Measurements from ENCODE around the gene MYRF.

Gene MYRF

GRCh38 chr11:61777234-61778090 lies 25.0 kb downstream of the MYRF start:
- no peak for TF ChIP-seq ZFX (IDR thresholded peaks at IDR 0.05; ENCODE audit: borderline replicate concordance)
- TF ChIP-seq, protein P1, sequence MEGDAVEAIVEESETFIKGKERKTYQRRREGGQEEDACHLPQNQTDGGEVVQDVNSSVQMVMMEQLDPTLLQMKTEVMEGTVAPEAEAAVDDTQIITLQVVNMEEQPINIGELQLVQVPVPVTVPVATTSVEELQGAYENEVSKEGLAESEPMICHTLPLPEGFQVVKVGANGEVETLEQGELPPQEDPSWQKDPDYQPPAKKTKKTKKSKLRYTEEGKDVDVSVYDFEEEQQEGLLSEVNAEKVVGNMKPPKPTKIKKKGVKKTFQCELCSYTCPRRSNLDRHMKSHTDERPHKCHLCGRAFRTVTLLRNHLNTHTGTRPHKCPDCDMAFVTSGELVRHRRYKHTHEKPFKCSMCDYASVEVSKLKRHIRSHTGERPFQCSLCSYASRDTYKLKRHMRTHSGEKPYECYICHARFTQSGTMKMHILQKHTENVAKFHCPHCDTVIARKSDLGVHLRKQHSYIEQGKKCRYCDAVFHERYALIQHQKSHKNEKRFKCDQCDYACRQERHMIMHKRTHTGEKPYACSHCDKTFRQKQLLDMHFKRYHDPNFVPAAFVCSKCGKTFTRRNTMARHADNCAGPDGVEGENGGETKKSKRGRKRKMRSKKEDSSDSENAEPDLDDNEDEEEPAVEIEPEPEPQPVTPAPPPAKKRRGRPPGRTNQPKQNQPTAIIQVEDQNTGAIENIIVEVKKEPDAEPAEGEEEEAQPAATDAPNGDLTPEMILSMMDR (IDR thresholded peaks at IDR 0.05) = no peak
- H3K27ac ChIP-seq = peak overlapping the region; percentile 65

- H3K27ac ChIP-seq = no peak overlapping the region
- TF ChIP-seq, protein P1 (IDR thresholded peaks at IDR 0.05) = no peak
- no peak for TF ChIP-seq ZFX (IDR thresholded peaks at IDR 0.05; ENCODE audit: borderline replicate concordance)
Observed at GRCh38 chr11:61778357-61778886, 26.0 kb downstream of the MYRF start.

DNA sequence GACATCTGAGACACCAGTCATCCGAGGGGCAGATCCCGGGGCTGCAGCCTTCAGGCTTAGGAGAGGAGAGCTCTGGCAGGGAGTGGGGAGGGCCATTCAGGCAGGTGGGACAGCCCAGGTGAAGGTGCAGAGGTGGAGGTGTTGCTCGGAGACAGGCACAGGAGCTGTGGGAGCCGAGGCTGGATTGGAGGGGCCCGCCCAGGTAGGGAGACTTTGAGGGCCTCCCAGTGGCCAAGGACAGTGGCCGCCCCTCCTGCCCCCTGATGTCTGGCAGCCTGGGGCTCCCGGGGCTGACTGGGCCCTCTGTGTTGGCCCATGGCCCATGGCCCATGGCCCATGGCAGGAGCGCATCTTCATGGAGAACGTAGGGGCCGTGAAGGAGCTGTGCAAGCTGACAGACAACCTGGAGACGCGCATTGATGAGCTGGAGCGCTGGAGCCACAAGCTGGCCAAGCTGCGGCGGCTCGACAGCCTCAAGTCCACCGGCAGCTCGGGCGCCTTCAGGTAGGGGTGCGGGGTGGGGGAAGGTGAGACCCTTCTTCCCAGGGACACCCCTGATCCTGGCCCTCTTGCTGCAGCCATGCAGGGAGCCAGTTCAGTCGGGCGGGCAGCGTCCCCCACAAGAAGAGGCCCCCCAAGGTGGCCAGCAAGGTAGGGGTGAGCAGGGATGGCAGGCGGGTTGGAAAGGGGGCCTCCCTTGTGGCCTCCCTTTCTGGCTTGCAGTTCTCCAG lies 26.6 kb downstream of the MYRF start:
- no peak overlapping the region for H3K27ac ChIP-seq
- TF ChIP-seq ZFX (IDR thresholded peaks at IDR 0.05; ENCODE audit: borderline replicate concordance) = no peak
- TF ChIP-seq, protein P1 (IDR thresholded peaks at IDR 0.05) = no peak

DNA sequence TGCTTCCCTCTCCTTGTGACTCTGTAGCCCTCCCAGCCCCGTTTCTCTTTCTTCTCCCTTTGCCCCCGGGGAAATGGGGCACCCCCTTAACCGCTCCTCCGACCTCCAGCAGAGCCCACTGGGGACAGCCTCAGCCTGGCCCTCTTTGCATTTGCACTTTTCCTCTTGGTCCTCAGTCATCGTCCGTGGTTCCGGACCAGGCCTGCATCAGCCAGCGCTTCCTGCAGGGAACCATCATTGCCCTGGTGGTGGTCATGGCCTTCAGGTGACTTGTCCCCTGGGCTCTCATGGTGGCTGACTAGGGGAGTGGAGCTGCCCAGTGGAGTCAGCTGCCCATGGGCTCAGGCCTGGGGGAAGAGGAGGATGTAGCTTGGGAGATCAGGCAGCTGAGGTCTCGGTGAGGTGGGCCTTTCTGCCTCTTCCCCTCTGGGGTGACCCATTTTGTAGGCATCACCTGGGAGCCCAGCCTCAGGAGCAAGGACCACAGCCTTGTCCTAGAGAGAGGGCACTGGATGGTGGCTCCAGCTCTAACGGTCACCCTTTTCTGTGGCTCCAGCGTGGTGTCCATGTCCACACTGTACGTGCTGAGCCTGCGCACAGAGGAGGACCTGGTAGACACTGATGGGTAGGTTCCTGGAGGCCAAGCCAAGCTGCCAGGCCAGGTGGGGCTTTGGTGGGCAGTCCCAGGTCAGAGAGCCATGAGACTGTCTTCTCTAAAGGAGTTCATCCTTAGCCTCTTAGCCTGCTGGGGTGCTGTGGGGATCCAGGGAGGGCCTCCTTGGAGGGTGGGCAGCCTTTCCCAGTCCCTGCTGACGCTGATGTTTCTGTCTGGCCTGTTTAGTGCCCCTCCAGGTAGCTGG lies 27.5 kb downstream of the MYRF start:
- no peak overlapping the region for H3K27ac ChIP-seq
- TF ChIP-seq ZFX (IDR thresholded peaks at IDR 0.05; ENCODE audit: borderline replicate concordance) = no peak
- TF ChIP-seq, protein P1 (IDR thresholded peaks at IDR 0.05) = no peak

GRCh38 chr11:61780581-61781162 lies 28.2 kb downstream of the MYRF start:
- no peak overlapping the region for H3K27ac ChIP-seq
- TF ChIP-seq ZFX (IDR thresholded peaks at IDR 0.05; ENCODE audit: borderline replicate concordance) = no peak
- TF ChIP-seq, protein P1 (IDR thresholded peaks at IDR 0.05) = no peak

- no peak for TF ChIP-seq ZFX (IDR thresholded peaks at IDR 0.05; ENCODE audit: borderline replicate concordance)
- TF ChIP-seq, protein P1 (IDR thresholded peaks at IDR 0.05) = no peak
Observed at GRCh38 chr11:61781585-61781984, 29.1 kb downstream of the MYRF start.

More at GRCh38 chr11:61781585-61781984, 29.1 kb downstream of the MYRF start:
- no peak overlapping the region for H3K27ac ChIP-seq

All from 22Rv1 (cell line).